IMR-90 (cell line): ENCODE measurements around the gene CRYBG3. TPM values are rescaled to one million over a fixed set of nuclear protein-coding genes. Genes with fewer than 3 reads are reported as not detected.

ENCODE experiments used
- ATAC-seq: fragments of 200-7000 bp; cut with Tn5 transposase; 2 replicates; pipeline ENCODE4 v1.9.1; 2020; ENCODE audit warnings: low read depth, mild to moderate bottlenecking, moderate library complexity
- BruUV-seq: library from RNA; stranded (reverse); fragments of 400-500 nt; replicated peaks from 2 replicates; lab custom pipeline; 2021; lab: Mats Ljungman, UMichigan
- CTCF ChIA-PET: fragments of 300-600 bp; formaldehyde crosslinking; extraction: SDS; loops from one replicate; lab custom pipeline; 2021; ENCODE audit warnings: antibody characterized with exemption; lab: Yijun Ruan, JAX
- POLR2A ChIA-PET: fragments of 300-600 bp; sonication (Branson Sonifier 250); formaldehyde crosslinking; loops from one replicate; lab custom pipeline; 2022; ENCODE audit warnings: antibody characterized with exemption; ENCODE audit not compliant: unreplicated experiment; lab: Charles Lee
- DNase-seq: peaks from one replicate; pipeline ENCODE4 v3.0.0; 2013
- H2AFZ ChIP-seq: replicated peaks from 2 replicates; pipeline ENCODE3; 2013; ENCODE audit warnings: low read length, mild to moderate bottlenecking; ENCODE audit not compliant: poor library complexity
- H2AK5ac ChIP-seq: 2 replicates; pipeline ENCODE4 v1.6.1; 2013; ENCODE audit warnings: low read depth, low read length, inconsistent platforms
- H2AK9ac ChIP-seq: replicated peaks from 2 replicates; pipeline ENCODE3; 2013; ENCODE audit warnings: mild to moderate bottlenecking, low read depth, low read length, moderate library complexity; ENCODE audit not compliant: poor library complexity
- H2BK120ac ChIP-seq: 2 replicates; pipeline ENCODE4 v1.6.1; 2013; ENCODE audit warnings: low read depth, low read length, inconsistent platforms
- H2BK15ac ChIP-seq: 3 replicates; pipeline ENCODE4 v1.6.1; 2013; ENCODE audit warnings: low read depth, low read length, inconsistent platforms
- H2BK20ac ChIP-seq: 2 replicates; pipeline ENCODE4 v1.6.1; 2013; ENCODE audit warnings: low read depth, mild to moderate bottlenecking, inconsistent platforms, low read length, moderate library complexity
- H2BK5ac ChIP-seq: 2 replicates; pipeline ENCODE4 v1.6.1; 2013; ENCODE audit warnings: mild to moderate bottlenecking, low read depth, low read length, inconsistent platforms; ENCODE audit not compliant: poor library complexity, severe bottlenecking
- H3K14ac ChIP-seq: replicated peaks from 2 replicates; pipeline ENCODE4 v1.6.1; 2013; ENCODE audit warnings: low read depth, low read length, inconsistent platforms
- H3K18ac ChIP-seq: 2 replicates; pipeline ENCODE4 v1.6.1; 2013; ENCODE audit warnings: low read depth, low read length, control low read depth
- H3K23ac ChIP-seq: 2 replicates; pipeline ENCODE4 v1.6.1; 2013; ENCODE audit warnings: low read depth, low read length, inconsistent platforms
- H3K27ac ChIP-seq: 2 replicates; pipeline ENCODE4 v1.5.1; 2013; ENCODE audit warnings: mild to moderate bottlenecking, control low read depth, low read length; ENCODE audit not compliant: insufficient read depth
- H3K27me3 ChIP-seq: 2 replicates; pipeline ENCODE4 v1.6.1; 2013; ENCODE audit warnings: low read length; ENCODE audit not compliant: control insufficient read depth, insufficient read depth
- H3K36me3 ChIP-seq: 2 replicates; pipeline ENCODE4 v1.6.1; 2013; ENCODE audit warnings: low read length, mixed read lengths; ENCODE audit not compliant: control insufficient read depth, insufficient read depth
- H3K4ac ChIP-seq: 2 replicates; pipeline ENCODE4 v1.6.1; 2013; ENCODE audit warnings: low read depth, low read length, inconsistent platforms
- H3K4me1 ChIP-seq: 2 replicates; pipeline ENCODE4 v1.6.1; 2013; ENCODE audit warnings: low read length, mixed read lengths; ENCODE audit not compliant: control insufficient read depth, insufficient read depth
- H3K4me2 ChIP-seq: 2 replicates; pipeline ENCODE4 v1.6.1; 2013; ENCODE audit warnings: low read depth, mild to moderate bottlenecking, control low read depth, low read length, moderate library complexity
- H3K4me3 ChIP-seq: 2 replicates; pipeline ENCODE4 v1.5.1; 2013; ENCODE audit warnings: low read depth, mild to moderate bottlenecking, control low read depth, low read length, moderate library complexity; ENCODE audit not compliant: insufficient read depth
- H3K56ac ChIP-seq: 2 replicates; pipeline ENCODE4 v1.6.1; 2013; ENCODE audit warnings: low read length, inconsistent platforms; ENCODE audit not compliant: insufficient read depth; ENCODE audit errors: extremely low read depth
- H3K79me1 ChIP-seq, 2 experiments: 2 replicates each; pipeline ENCODE4 v1.6.1; 2013; ENCODE audit warnings: low read length in 2 of 2, inconsistent platforms in 1 of 2, low read depth in 1 of 2
- H3K9ac ChIP-seq: 2 replicates; pipeline ENCODE4 v1.6.1; 2013; ENCODE audit warnings: low read depth, low read length, control low read depth
- H3K9me1 ChIP-seq: 2 replicates; pipeline ENCODE4 v1.6.1; 2013; ENCODE audit warnings: low read length, inconsistent platforms; ENCODE audit not compliant: insufficient read depth
- H3K9me3 ChIP-seq: 2 replicates; pipeline ENCODE4 v1.6.1; 2013; ENCODE audit warnings: low read length; ENCODE audit not compliant: control insufficient read depth, insufficient read depth
- H4K20me1 ChIP-seq: 2 replicates; pipeline ENCODE4 v1.6.1; 2013; ENCODE audit warnings: low read length, inconsistent platforms; ENCODE audit not compliant: insufficient read depth
- H4K5ac ChIP-seq: 2 replicates; pipeline ENCODE4 v1.6.1; 2013; ENCODE audit warnings: mild to moderate bottlenecking, low read depth, low read length, control low read depth
- H4K8ac ChIP-seq, 2 experiments: 2 replicates each; pipeline ENCODE4 v1.6.1; 2013; ENCODE audit warnings: low read depth in 2 of 2, low read length in 2 of 2, control low read depth in 1 of 2, inconsistent platforms in 1 of 2
- H4K91ac ChIP-seq: 2 replicates; pipeline ENCODE4 v1.6.1; 2013; ENCODE audit warnings: low read depth, low read length, inconsistent platforms; ENCODE audit not compliant: insufficient read depth
- CHD1 ChIP-seq: IDR thresholded peaks from 2 replicates; pipeline ENCODE4 v1.6.1; 2012; ENCODE audit warnings: low read depth, low read length, improper control_type of control experiment
- NFE2L2 ChIP-seq: fragments of 150-350 bp; IDR thresholded peaks from 2 replicates; pipeline ENCODE4 v1.6.1; 2016; ENCODE audit warnings: low read depth, mild to moderate bottlenecking, low read length
- RAD21 ChIP-seq: IDR thresholded peaks from 2 replicates; pipeline ENCODE4 v1.6.1; 2012; ENCODE audit warnings: low read length, improper control_type of control experiment
- RFX5 ChIP-seq: IDR thresholded peaks from 2 replicates; pipeline ENCODE4 v1.8.0; 2012; ENCODE audit warnings: low read depth, mild to moderate bottlenecking, low read length, moderate library complexity
- dilution Hi-C: fragments of 300-500 bp; cut with HindIII; formaldehyde crosslinking; loops from one replicate; pipeline ENCODE4 v1.14.3; 2018; ENCODE audit warnings: low sequenced_read_pairs; ENCODE audit not compliant: unreplicated experiment
- in situ Hi-C: fragments of 300-500 bp; cut with MboI; formaldehyde crosslinking; loops from 3 replicates; pipeline ENCODE4 v1.14.3; 2019; ENCODE audit warnings: low sequenced_read_pairs, inconsistent platforms, mixed read lengths
- intact Hi-C: fragments of 100-400 bp; cut with micrococcal nuclease; formaldehyde crosslinking; loops from 2 replicates; pipeline ENCODE4 v1.10.0; 2022
- polyA plus RNA-seq, 3 experiments: library from polyadenylated mRNA; depleted of rRNA; stranded (reverse); fragments of >200 nt; gene quantifications; 2 replicates each; pipeline ENCODE4 v1.2.3, GENCODE V29; 2012; ENCODE audit warnings: low replicate concordance in 1 of 3
- total RNA-seq: library from RNA; depleted of rRNA; stranded (reverse); fragments of >200 nt; gene quantifications from 2 replicates; pipeline ENCODE4 v1.2.3, GENCODE V29; 2012

The CRYBG3 gene
- total and polyA plus RNA-seq, 2 of the 4 experiments (the other 2 are of a cell fraction): 4.9 to 26.2 TPM

DNA sequence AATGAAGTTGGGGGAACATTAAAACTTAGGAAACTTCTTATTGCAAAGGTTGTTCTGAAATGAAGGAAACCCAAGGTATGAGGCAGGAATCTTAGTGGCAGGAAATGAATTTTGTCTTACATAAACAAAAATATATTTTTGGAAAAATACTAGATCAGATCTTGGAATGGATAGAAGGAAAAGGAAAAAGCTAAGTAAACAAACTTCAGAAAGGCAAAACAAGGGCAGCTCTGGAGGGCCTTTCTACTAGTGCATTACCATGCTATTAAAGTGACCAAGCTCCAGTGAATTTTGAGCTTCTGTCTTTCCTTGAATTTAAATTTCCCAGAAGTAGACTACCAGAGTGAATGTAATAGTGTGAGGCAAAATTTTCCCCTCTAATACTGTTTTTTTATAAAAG lies 43.7 kb upstream of the CRYBG3 start:
- H3K27me3 ChIP-seq: no peaks in the 10 kb centered on the region
- H2BK5ac ChIP-seq: no peak overlapping the region
- H2BK120ac ChIP-seq: no peak overlapping the region
- H3K18ac ChIP-seq: no peak overlapping the region
- H2AK5ac ChIP-seq: no peak overlapping the region
- dilution Hi-C loops (no loop called here), intact Hi-C loops (no loop called here), in situ Hi-C loops (loop anchor here (25.0 kb wide), 1 partner anchor 559 kb away; no protein-coding TSS in a partner anchor)
- H3K4me2 ChIP-seq: no peak overlapping the region
- no peak overlapping the region for H2AK9ac ChIP-seq
- H3K79me1 ChIP-seq: no peaks in the 10 kb centered on the region
- no peaks in the 10 kb centered on the region for H3K36me3 ChIP-seq
- H4K91ac ChIP-seq: no peak overlapping the region
- H3K9ac ChIP-seq: no peak overlapping the region
- H3K4ac ChIP-seq: no peak overlapping the region
- no peak for TF ChIP-seq CHD1
- TF ChIP-seq NFE2L2: no peak
- TF ChIP-seq RFX5: no peak
- no peak for TF ChIP-seq RAD21
- no peak overlapping the region for H3K23ac ChIP-seq
- no TSS peak for BruUV-seq
- no peak overlapping the region for H2BK20ac ChIP-seq
- ATAC-seq: peak; percentile 51; the same call in 1 of the 2 replicates
- ChIA-PET POLR2A (interaction anchor here (0.6 kb wide), 1 partner anchor 14 kb away, joined by 4 read pairs; the partner anchor contains the start of gene ARL6), CTCF (interaction anchor here (0.9 kb wide), 1 partner anchor 245 kb away, joined by 3 read pairs; no protein-coding TSS in a partner anchor)
- H2AFZ ChIP-seq: no peak overlapping the region
- no peak overlapping the region for H3K14ac ChIP-seq
- H3K4me1 ChIP-seq: no peaks in the 10 kb centered on the region
- no peak overlapping the region for H4K8ac ChIP-seq
- no peak overlapping the region for H4K5ac ChIP-seq
- H3K56ac ChIP-seq: no peak overlapping the region
- no peak overlapping the region for H2BK15ac ChIP-seq
- H4K20me1 ChIP-seq: no peaks in the 10 kb centered on the region
- no peaks in the 10 kb centered on the region for H3K9me1 ChIP-seq
- H3K4me3 ChIP-seq: no peak overlapping the region
- H3K9me3 ChIP-seq: no peaks in the 10 kb centered on the region
- no peak for DNase-seq
- H3K27ac ChIP-seq: no peak overlapping the region
